Heart left ventricle (tissue), 16 donors: Measurements from ENCODE around the gene LIN7B. TPM values are rescaled to one million over a fixed set of nuclear protein-coding genes. Genes with fewer than 3 reads are reported as not detected.
A peak's percentile ranks its signal among the peaks of the same experiment; 100 is the strongest.

Source experiments
- ATAC-seq, 4 donors: fragments of 200-7000 bp; cut with Tn5 transposase; one replicate each; pipeline ENCODE4 v1.9.1; 2020 to 2022; ENCODE audit warnings: moderate library complexity in 4 of 4, mild to moderate bottlenecking in 3 of 4, moderate number of reproducible peaks in 1 of 4
- DNase-seq, 5 donors: peaks; one replicate each; pipeline ENCODE4 v3.0.0-alpha.2; 2020
- H3K27ac ChIP-seq, 12 donors: fragments of 200-600 bp; sonication (generic) in 4 of 12; one replicate each; pipeline versions ENCODE4 v1.5.0 to v1.8.0; 2016 to 2022; ENCODE audit warnings: mild to moderate bottlenecking in 2 of 12
- H3K27me3 ChIP-seq, 9 donors: fragments of 200-600 bp; sonication (generic) in 2 of 9; one replicate each; pipeline versions ENCODE4 v1.5.1 to v1.8.0; 2016 to 2022; ENCODE audit warnings: mild to moderate bottlenecking in 3 of 9
- H3K36me3 ChIP-seq, 9 donors: fragments of 200-600 bp; sonication (generic) in 2 of 9; one replicate each; pipeline versions ENCODE4 v1.5.0 to v1.8.0; 2018 to 2022; ENCODE audit warnings: mild to moderate bottlenecking in 2 of 9
- H3K4me1 ChIP-seq, 12 donors: fragments of 200-600 bp; sonication (generic) in 4 of 12; one replicate each; pipeline versions ENCODE4 v1.5.0 to v1.8.0; 2016 to 2022; ENCODE audit warnings: mild to moderate bottlenecking in 3 of 12
- H3K4me3 ChIP-seq, 12 donors: fragments of 200-600 bp; sonication (generic) in 4 of 12; one replicate each; pipeline versions ENCODE4 v1.5.0 to v1.8.0; 2017 to 2022; ENCODE audit warnings: mild to moderate bottlenecking in 9 of 12, moderate library complexity in 4 of 12
- H3K9me3 ChIP-seq, 12 donors: fragments of 200-600 bp; sonication (generic) in 4 of 12; one replicate each; pipeline versions ENCODE4 v1.5.0 to v1.8.0; 2016 to 2022; ENCODE audit warnings: mild to moderate bottlenecking in 1 of 12
- POLR2A ChIP-seq, 2 donors: fragments of 450-650 bp; IDR thresholded peaks; one replicate each; pipeline ENCODE4 v1.6.1; 2017; ENCODE audit warnings: antibody characterized with exemption in 2 of 2, mild to moderate bottlenecking in 2 of 2, moderate library complexity in 2 of 2
- WGBS, 4 donors: extraction: QIAGEN DNeasy Blood & Tissue Kit in 2 of 4; methylation state at CpG; one replicate each; pipeline versions ENCODE4 v1.1.5 to v1.1.7; 2013 to 2018; 5-methylcytosine and 5-hydroxymethylcytosine counted together
- intact Hi-C, 10 donors: fragments of 100-400 bp; cut with DNase I; formaldehyde crosslinking; loops; one replicate each; pipeline versions ENCODE4 v1.11.1 to v1.14.2; 2022
- polyA plus RNA-seq, 2 donors: library from polyadenylated mRNA; stranded (reverse); fragments of 200-250 nt; gene quantifications; one replicate each; pipeline ENCODE4 v1.2.3, GENCODE V29; 2013
- total RNA-seq, 9 donors: library from RNA; depleted of rRNA in 2 of 9; stranded (reverse); fragments of >200 nt in 2 of 9; fragmentation: NEBNext Ultra II Directional in 3 of 9; extraction: Animal tissue kit (Norgen Biotek cat#: 25700) in 3 of 9; gene quantifications; one replicate each; pipeline versions ENCODE4 v1.1.0 to v1.2.4, GENCODE V29; 2016 to 2023
- TF ChIP-seq, protein P1 (sequence below), 12 donors: fragments of 200-600 bp; sonication (generic) in 4 of 12; IDR thresholded peaks; one replicate each; pipeline versions ENCODE4 v1.5.0 to v1.8.0; 2018 to 2022; ENCODE audit warnings: antibody characterized with exemption in 12 of 12, mild to moderate bottlenecking in 5 of 12
- donor health status: ischemic (EF 13 %, LVEDD 7.1; RV severe dilation, severe dysfunction).
- donor health status: healthy with polysubstance abuse.
- donor health status: DM: no; HTN: yes; CAD: no.
- donor health status: DM: no; HTN: no; CAD: no.
- donor health status: ischemic (EF 25% LVEDD 6.9; RV normal size, moderate dysfunction).
- donor health status: ischemic (EF 25% LVEDD 5.7; RV mildly dilated, moderate dysfunction).
- donor health status: healthy.
- donor health status: DM: yes; HTN: yes; CAD: no.
- donor health status: ischemic (EF 35%, LVEDD 5.7; RV mildly dilated, moderate dysfunction).
- donor health status: nonischemic (EF 11% LVEDD 7.7; RV severe dilation, severe dysfunction).
- donor health status: DM: yes; HTN: yes; CAD: no.
- donor health status: PGD.
- donor health status: ischemic (EF 29% LVEDD 5.4; RV normal size, mild dysfunction).
- donor health status: nonischemic (EF 23%, LVEDD 6.1; RV moderate dilation, normal function).

Gene LIN7B
- total and polyA plus RNA-seq, 11 donors, result 12.6 to 55.8 (median 22.6) TPM

DNA sequence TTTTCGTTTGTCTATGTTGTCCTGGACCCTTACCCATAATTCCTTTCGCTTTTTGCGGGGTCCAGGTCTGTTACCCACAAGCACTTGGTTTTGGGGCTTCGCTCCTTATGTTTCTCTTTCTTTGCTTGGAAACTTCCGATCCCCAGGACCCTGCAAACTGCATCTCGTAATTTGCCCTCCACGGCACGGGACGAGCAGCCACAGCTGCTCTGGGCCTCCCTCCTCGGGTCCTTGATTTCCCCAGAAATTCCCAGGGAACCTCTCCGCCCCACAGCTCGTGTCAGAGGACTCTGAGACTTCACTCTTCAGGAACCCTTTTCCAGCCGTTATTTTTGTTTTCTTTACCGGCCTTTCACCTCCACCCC, 28.3 kb upstream of the LIN7B start:
- Histone ChIP-seq H3K27ac (peak overlapping the region; percentile 42 to 94 (median 87)), H3K4me3 (peak overlapping the region; percentile 81 to 99 (median 90)), H3K36me3 (peaks cover 3 to 43% (median 36%) of the 10 kb centered on the region in 9 donors), H3K9me3 (no peaks in the 10 kb centered on the region), H3K4me1 (peaks cover 0 to 36% (median 27%) of the 10 kb centered on the region in 12 donors), H3K27me3 (peaks cover 0 to 3% (median 0%) of the 10 kb centered on the region in 9 donors)
- DNase-seq, result no peak
- intact Hi-C loops, result loop anchor here in 1 of 10 donors (5.0 kb wide), 1 partner anchor 71 kb away; the partner anchor contains the start of genes HRC and TRPM4
- 0 to 1% (median 0%) methylated on average over 14 of the region's 14 CpGs for WGBS, 4 donors
- TF ChIP-seq POLR2A (IDR thresholded peaks at IDR 0.05), result no peak
- TF ChIP-seq, protein P1, sequence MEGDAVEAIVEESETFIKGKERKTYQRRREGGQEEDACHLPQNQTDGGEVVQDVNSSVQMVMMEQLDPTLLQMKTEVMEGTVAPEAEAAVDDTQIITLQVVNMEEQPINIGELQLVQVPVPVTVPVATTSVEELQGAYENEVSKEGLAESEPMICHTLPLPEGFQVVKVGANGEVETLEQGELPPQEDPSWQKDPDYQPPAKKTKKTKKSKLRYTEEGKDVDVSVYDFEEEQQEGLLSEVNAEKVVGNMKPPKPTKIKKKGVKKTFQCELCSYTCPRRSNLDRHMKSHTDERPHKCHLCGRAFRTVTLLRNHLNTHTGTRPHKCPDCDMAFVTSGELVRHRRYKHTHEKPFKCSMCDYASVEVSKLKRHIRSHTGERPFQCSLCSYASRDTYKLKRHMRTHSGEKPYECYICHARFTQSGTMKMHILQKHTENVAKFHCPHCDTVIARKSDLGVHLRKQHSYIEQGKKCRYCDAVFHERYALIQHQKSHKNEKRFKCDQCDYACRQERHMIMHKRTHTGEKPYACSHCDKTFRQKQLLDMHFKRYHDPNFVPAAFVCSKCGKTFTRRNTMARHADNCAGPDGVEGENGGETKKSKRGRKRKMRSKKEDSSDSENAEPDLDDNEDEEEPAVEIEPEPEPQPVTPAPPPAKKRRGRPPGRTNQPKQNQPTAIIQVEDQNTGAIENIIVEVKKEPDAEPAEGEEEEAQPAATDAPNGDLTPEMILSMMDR (IDR thresholded peaks at IDR 0.05), result no peak
- ATAC-seq, result no peak

DNA sequence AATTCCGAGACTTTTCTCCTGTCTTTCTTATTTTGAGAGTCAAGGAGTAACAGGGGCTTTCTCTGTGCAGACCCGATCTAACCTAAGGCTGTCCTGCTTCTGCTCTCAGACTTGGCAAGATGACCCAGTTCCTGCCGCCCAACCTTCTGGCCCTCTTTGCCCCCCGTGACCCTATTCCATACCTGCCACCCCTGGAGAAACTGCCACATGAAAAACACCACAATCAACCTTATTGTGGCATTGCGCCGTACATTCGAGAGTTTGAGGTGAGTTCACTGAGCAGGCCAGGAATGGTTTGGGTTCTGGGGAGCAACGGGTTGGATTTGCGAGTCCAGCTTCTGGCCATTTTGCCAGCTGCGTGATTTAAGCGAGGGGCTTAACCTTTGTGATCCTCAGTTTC, 27.9 kb upstream of the LIN7B start:
- intact Hi-C loops, result loop anchor here in 1 of 10 donors (5.0 kb wide), 1 partner anchor 71 kb away; the partner anchor contains the start of genes HRC and TRPM4
- peak overlapping the region in 6 of 12 donors; percentile 84 to 94 (median 90) for H3K27ac ChIP-seq
- peaks cover 3 to 47% (median 40%) of the 10 kb centered on the region in 9 donors for H3K36me3 ChIP-seq
- no peaks in the 10 kb centered on the region for H3K9me3 ChIP-seq
- 49 to 65% (median 53%) methylated on average over 11 of the region's 11 CpGs for WGBS, 4 donors
- no peak for TF ChIP-seq POLR2A (IDR thresholded peaks at IDR 0.05)
- TF ChIP-seq, protein P1 (IDR thresholded peaks at IDR 0.05), result no peak
- peaks cover 0 to under 1% (median 0%) of the 10 kb centered on the region in 9 donors for H3K27me3 ChIP-seq
- peaks cover 0 to 36% (median 27%) of the 10 kb centered on the region in 12 donors for H3K4me1 ChIP-seq
- DNase-seq (no peak), ATAC-seq (no peak)
- peak overlapping the region; percentile 81 to 99 (median 90) for H3K4me3 ChIP-seq

DNA sequence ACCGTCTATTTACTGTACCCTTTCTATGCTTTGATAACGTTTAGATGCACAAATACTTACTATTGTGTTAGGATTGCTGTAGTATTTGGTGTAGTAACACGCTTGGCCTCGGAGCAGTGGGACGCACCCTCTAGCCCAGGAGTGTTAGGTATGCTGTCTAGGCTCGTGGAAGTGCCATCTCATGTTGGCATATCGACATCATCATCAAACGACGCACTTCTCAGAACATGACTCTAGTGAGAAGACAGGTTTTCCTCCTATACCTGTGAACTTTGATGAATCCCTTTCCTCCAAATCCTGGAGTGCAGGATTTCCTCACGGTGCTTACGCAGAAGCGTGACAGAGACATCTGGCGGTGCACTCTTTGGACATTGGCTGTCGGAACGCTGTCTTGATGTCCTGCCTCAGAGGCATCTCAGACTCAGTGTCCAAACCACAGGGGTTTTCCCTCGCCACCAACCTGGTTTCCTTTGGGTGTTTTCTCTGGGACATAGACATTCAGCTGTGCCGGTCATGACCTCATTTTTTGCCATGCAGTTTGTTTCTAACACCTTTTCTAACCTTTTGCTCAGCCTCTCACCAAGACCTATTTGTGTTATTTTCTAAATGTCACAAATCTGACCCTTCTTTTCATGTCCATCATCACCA, 22.7 kb upstream of the LIN7B start:
- TF ChIP-seq, protein P1 (IDR thresholded peaks at IDR 0.05), result no peak
- no peak for TF ChIP-seq POLR2A (IDR thresholded peaks at IDR 0.05)
- no peak overlapping the region for H3K27ac ChIP-seq
- DNase-seq, result no peak
- H3K27me3 ChIP-seq, result no peaks in the 10 kb centered on the region
- intact Hi-C loops, result no loop called here
- H3K36me3 ChIP-seq, result peaks cover 3 to 99% (median 87%) of the 10 kb centered on the region in 9 donors
- H3K4me3 ChIP-seq, result no peak overlapping the region
- H3K9me3 ChIP-seq, result no peaks in the 10 kb centered on the region
- H3K4me1 ChIP-seq, result peaks cover 0 to 45% (median 31%) of the 10 kb centered on the region in 12 donors
- ATAC-seq, result no peak
- 90 to 92% (median 91%) methylated on average over 17 of the region's 17 CpGs for WGBS, 4 donors

DNA sequence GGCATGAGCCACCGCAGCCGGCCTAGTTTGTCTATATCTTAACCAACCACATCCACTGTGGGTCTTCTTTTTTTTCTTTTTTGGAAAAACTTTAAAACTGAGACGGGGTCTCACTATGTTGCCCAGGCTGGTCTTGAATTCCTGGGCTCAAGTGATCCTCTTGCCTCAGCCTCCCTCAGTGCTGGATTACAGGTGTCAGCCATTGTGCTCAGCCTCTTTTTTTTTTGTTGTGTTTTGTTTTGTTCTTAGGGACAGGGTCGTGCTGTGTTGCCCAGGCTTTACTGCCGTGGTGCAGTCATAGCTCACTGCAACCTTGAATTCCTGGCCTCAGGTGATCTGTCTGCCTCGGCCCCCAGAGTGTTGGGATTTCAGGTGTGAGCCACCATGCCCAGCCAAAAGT, 21.5 kb upstream of the LIN7B start:
- Histone ChIP-seq H3K9me3 (no peaks in the 10 kb centered on the region), H3K27me3 (no peaks in the 10 kb centered on the region), H3K4me3 (no peak overlapping the region), H3K27ac (no peak overlapping the region), H3K4me1 (peaks cover 0 to 37% (median 24%) of the 10 kb centered on the region in 12 donors), H3K36me3 (peaks cover 3 to 99% (median 91%) of the 10 kb centered on the region in 9 donors)
- ATAC-seq, result no peak
- 93 to 95% (median 94%) methylated on average over 6 of the region's 6 CpGs for WGBS, 4 donors
- TF ChIP-seq POLR2A (IDR thresholded peaks at IDR 0.05), result no peak
- intact Hi-C loops, result no loop called here
- DNase-seq, result no peak
